DND-41 (cell line): ENCODE data around the gene DNAJB1.

Experiments used
- EZH2 ChIP-seq: IDR thresholded peaks from 3 replicates; pipeline ENCODE4 v1.6.1; 2012; ENCODE audit warnings: borderline replicate concordance, low read depth, mild to moderate bottlenecking, moderate library complexity, low read length, inconsistent platforms; ENCODE audit not compliant: severe bottlenecking
- TF ChIP-seq, protein P1 (sequence below): IDR thresholded peaks from 2 replicates; pipeline ENCODE4 v1.5.1; 2012; ENCODE audit warnings: borderline replicate concordance, low read length, moderate library complexity, mild to moderate bottlenecking; ENCODE audit not compliant: poor library complexity, severe bottlenecking; ENCODE audit errors: extremely low read depth

GRCh38 chr19:14476673-14477401 lies 41.4 kb downstream of the DNAJB1 start:
- no peak for TF ChIP-seq EZH2
- TF ChIP-seq, protein P1, sequence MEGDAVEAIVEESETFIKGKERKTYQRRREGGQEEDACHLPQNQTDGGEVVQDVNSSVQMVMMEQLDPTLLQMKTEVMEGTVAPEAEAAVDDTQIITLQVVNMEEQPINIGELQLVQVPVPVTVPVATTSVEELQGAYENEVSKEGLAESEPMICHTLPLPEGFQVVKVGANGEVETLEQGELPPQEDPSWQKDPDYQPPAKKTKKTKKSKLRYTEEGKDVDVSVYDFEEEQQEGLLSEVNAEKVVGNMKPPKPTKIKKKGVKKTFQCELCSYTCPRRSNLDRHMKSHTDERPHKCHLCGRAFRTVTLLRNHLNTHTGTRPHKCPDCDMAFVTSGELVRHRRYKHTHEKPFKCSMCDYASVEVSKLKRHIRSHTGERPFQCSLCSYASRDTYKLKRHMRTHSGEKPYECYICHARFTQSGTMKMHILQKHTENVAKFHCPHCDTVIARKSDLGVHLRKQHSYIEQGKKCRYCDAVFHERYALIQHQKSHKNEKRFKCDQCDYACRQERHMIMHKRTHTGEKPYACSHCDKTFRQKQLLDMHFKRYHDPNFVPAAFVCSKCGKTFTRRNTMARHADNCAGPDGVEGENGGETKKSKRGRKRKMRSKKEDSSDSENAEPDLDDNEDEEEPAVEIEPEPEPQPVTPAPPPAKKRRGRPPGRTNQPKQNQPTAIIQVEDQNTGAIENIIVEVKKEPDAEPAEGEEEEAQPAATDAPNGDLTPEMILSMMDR: no peak
